Epithelial cell of proximal tubule (primary cell): ENCODE results near the gene PIK3R1. TPM values are rescaled to one million over a fixed set of nuclear protein-coding genes. Genes with fewer than 3 reads are reported as not detected.

Experiments used
- DNase-seq: peaks from one replicate; pipeline ENCODE4 v3.0.0-alpha.2; 2011; ENCODE audit warnings: low read depth
- H3K4me3 ChIP-seq: 2 replicates; pipeline ENCODE4 v1.5.1; 2011; ENCODE audit warnings: low read depth, mild to moderate bottlenecking, low read length
- CTCF ChIP-seq: conservative IDR thresholded peaks from 2 replicates; pipeline ENCODE4 v1.5.1; 2012; ENCODE audit warnings: low read depth, mild to moderate bottlenecking, low read length
- total RNA-seq: library from RNA; depleted of rRNA; stranded (reverse); fragments of >200 nt; gene quantifications from 2 replicates; pipeline ENCODE4 v1.2.3, GENCODE V29; 2015

The PIK3R1 gene
- total RNA-seq, 1 donor from 2014 or later = 5.9 TPM

- TF ChIP-seq CTCF = peak; percentile 65
- H3K4me3 ChIP-seq = no peak overlapping the region
Measured at GRCh38 chr5:68333649-68334552, 118.3 kb downstream of the PIK3R1 start.

GRCh38 chr5:68334553-68334886 lies 119.0 kb downstream of the PIK3R1 start:
- H3K4me3 ChIP-seq = no peak overlapping the region
- DNase-seq = no peak
- TF ChIP-seq CTCF = no peak

More at GRCh38 chr5:68333649-68334552, 118.3 kb downstream of the PIK3R1 start:
- peak; percentile 85 for DNase-seq

GRCh38 chr5:68335075-68335474 lies 119.5 kb downstream of the PIK3R1 start:
- TF ChIP-seq CTCF = no peak
- DNase-seq = no peak
- H3K4me3 ChIP-seq = no peak overlapping the region

- no peak overlapping the region for H3K4me3 ChIP-seq
- no peak for TF ChIP-seq CTCF
- no peak for DNase-seq
Measured at GRCh38 chr5:68336200-68336599, 120.6 kb downstream of the PIK3R1 start.

- DNase-seq = no peak
- TF ChIP-seq CTCF = no peak
- no peak overlapping the region for H3K4me3 ChIP-seq
Measured at GRCh38 chr5:68337235-68337634, 121.7 kb downstream of the PIK3R1 start.

- no peak overlapping the region for H3K4me3 ChIP-seq
- no peak for TF ChIP-seq CTCF
- DNase-seq = no peak
Measured at GRCh38 chr5:68339921-68340321, 124.4 kb downstream of the PIK3R1 start.

GRCh38 chr5:68341006-68341405 lies 125.5 kb downstream of the PIK3R1 start:
- H3K4me3 ChIP-seq = no peak overlapping the region
- DNase-seq = no peak
- no peak for TF ChIP-seq CTCF
